SK-N-SH treated with all-trans-retinoic acid at 6 μM for 48 hours (cell line): Measurements from ENCODE around the gene SH3PXD2A.

Source experiments
- ARNTL ChIP-seq: fragments of 450-650 bp; formaldehyde crosslinking; IDR thresholded peaks from 2 replicates; pipeline ENCODE4 v1.5.0; 2020; ENCODE audit warnings: low read depth, mild to moderate bottlenecking, moderate library complexity, borderline replicate concordance
- BACH2 ChIP-seq: fragments of 250-450 bp; sonication (Bioruptor Pico); IDR thresholded peaks from 2 replicates; pipeline ENCODE4 v1.9.0; 2021; ENCODE audit warnings: mild to moderate bottlenecking, borderline replicate concordance
- CSRNP3 ChIP-seq: fragments of 250-450 bp; sonication (Bioruptor Pico); IDR thresholded peaks from 2 replicates; pipeline ENCODE4 v1.5.1; 2021; ENCODE audit warnings: mild to moderate bottlenecking, moderate library complexity
- ESRRG ChIP-seq: fragments of 250-450 bp; sonication (Bioruptor Pico); IDR thresholded peaks from 2 replicates; pipeline ENCODE4 v1.6.1; 2021; ENCODE audit warnings: mild to moderate bottlenecking
- ISL1 ChIP-seq: fragments of 250-450 bp; sonication (Bioruptor Pico); IDR thresholded peaks from 2 replicates; pipeline ENCODE4 v2.1.2; 2022; ENCODE audit warnings: mild to moderate bottlenecking, moderate library complexity
- OSR1 ChIP-seq: fragments of 250-450 bp; sonication (Bioruptor Pico); IDR thresholded peaks from 2 replicates; pipeline ENCODE4 v1.8.0; 2022; ENCODE audit warnings: moderate library complexity, mild to moderate bottlenecking, inconsistent platforms
- PATZ1 ChIP-seq: fragments of 250-450 bp; sonication (Bioruptor Pico); IDR thresholded peaks from 2 replicates; pipeline ENCODE4 v1.8.0; 2020; ENCODE audit warnings: mild to moderate bottlenecking, moderate library complexity, borderline replicate concordance
- TSHZ2 ChIP-seq: fragments of 250-450 bp; sonication (Bioruptor Pico); IDR thresholded peaks from 2 replicates; pipeline ENCODE4 v1.5.0; 2020; ENCODE audit warnings: mild to moderate bottlenecking, moderate library complexity
- ZFP3 ChIP-seq: fragments of 250-450 bp; sonication (Bioruptor Pico); IDR thresholded peaks from 2 replicates; pipeline ENCODE4 v1.5.0; 2020; ENCODE audit warnings: mild to moderate bottlenecking, moderate library complexity
- ZFP30 ChIP-seq: fragments of 450-650 bp; formaldehyde crosslinking; IDR thresholded peaks from 2 replicates; pipeline ENCODE4 v1.5.0; 2022; ENCODE audit warnings: mild to moderate bottlenecking, moderate library complexity
- ZNF565 ChIP-seq: fragments of 450-650 bp; formaldehyde crosslinking; conservative IDR thresholded peaks from 2 replicates; pipeline ENCODE4 v1.5.0; 2020; ENCODE audit warnings: low read depth, mild to moderate bottlenecking, moderate library complexity
- ZNF8 ChIP-seq: fragments of 450-650 bp; formaldehyde crosslinking; IDR thresholded peaks from 2 replicates; pipeline ENCODE4 v1.5.0; 2020; ENCODE audit warnings: mild to moderate bottlenecking, moderate library complexity

- TF ChIP-seq ZNF8 (CRISPR knock-in tag): no peak
- TF ChIP-seq ARNTL (CRISPR knock-in tag): no peak
- no peak for TF ChIP-seq ZFP3 (CRISPR knock-in tag)
- no peak for TF ChIP-seq CSRNP3 (CRISPR knock-in tag)
- no peak for TF ChIP-seq ISL1 (CRISPR knock-in tag)
- TF ChIP-seq OSR1 (CRISPR knock-in tag): no peak
- no peak for TF ChIP-seq ESRRG
- no peak for TF ChIP-seq ZFP30 (CRISPR knock-in tag)
- no peak for TF ChIP-seq BACH2
- no peak for TF ChIP-seq PATZ1 (CRISPR knock-in tag)
- TF ChIP-seq TSHZ2 (CRISPR knock-in tag): no peak
- no peak for TF ChIP-seq ZNF565 (CRISPR knock-in tag)
Measured at GRCh38 chr10:103861505-103861904, 6.1 kb upstream of the SH3PXD2A start.
